Measurements from ENCODE around the gene MTFMT.
"Not testable (repeated sequence)": the region's sequence is repeated elsewhere in the genome, so short reads cannot be mapped to it uniquely, and the experiment has no call there.

The MTFMT gene

GRCh38 chr15:65020419-65020818 is 9.0 kb downstream of the MTFMT start:
- Histone ChIP-seq H3K36me3 (ENCODE audit: insufficient read depth, low read length) (peaks cover 39% of the 10 kb centered on the region), H3K27ac (no peak overlapping the region), H3K9me3 (ENCODE audit: low read depth, low read length) (no peaks in the 10 kb centered on the region), H3K4me3 (no peak overlapping the region), H3K9ac (ENCODE audit: insufficient read length) (no peak overlapping the region)
- TF ChIP-seq POLR2AphosphoS5 (IDR thresholded peaks at IDR 0.05; ENCODE audit: borderline replicate concordance, low read depth, low read length) (no peak), FOXP2 (optimal IDR thresholded peaks at IDR 0.05; ENCODE audit: control extremely low read depth, extremely low read length, insufficient read depth) (no peak), EZH2 (IDR thresholded peaks at IDR 0.05) (no peak)
- no peak for DNase-seq (ENCODE audit: low read depth, low spot score)

DNA sequence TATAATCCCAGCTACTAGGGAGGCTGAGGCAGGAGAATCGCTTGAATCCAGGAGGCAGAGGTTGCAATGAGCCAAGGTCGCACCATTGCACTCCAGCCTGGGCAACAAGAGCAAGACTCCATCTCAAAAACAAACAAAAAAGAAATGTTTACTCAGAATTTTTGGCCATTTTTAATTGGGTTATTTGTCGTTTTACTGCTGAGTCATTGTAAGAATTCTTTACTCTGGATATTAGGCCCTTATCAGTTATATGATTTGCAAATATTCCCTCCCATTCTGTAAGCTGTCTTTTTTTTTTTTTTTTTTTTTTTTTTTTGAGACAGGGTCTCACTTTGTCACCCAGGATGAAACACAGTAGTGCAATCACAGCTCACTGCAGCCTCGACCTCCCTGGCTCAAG is 18.2 kb downstream of the MTFMT start:
- H3K4me3 ChIP-seq; DNase-seq (ENCODE audit: low read depth, low spot score); H3K9ac ChIP-seq (ENCODE audit: insufficient read length); H3K27ac ChIP-seq; H3K9me3 ChIP-seq (ENCODE audit: low read depth, low read length): not testable (repeated sequence)
- peaks cover 37% of the 10 kb centered on the region for H3K36me3 ChIP-seq (ENCODE audit: insufficient read depth, low read length)

- DNase-seq (ENCODE audit: low read depth, low spot score) = no peak
- peaks cover 15% of the 10 kb centered on the region for H3K36me3 ChIP-seq (ENCODE audit: insufficient read depth, low read length)
Measured at GRCh38 chr15:65008983-65009382, 20.5 kb downstream of the MTFMT start.

DNA sequence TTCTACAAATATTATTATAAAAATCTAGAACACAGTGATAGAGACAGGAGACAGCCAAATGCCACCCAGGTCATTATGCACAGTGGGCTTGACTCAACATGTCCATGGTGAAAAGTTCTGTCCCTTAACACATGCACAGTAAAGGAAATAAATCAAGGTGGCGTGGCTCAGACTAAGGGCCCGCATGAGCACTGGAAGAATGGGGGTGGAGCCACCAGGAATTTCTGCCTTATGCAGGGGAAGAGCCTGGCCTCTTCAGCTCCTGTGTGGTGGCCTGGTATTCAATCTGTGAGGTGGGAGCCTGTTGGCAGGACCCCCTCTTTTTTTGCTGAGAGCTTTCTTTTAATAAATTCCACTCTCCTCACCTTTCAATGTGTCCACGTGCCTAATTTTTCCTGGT is 22.6 kb downstream of the MTFMT start:
- TF ChIP-seq EZH2 (IDR thresholded peaks at IDR 0.05) (no peak), POLR2AphosphoS5 (IDR thresholded peaks at IDR 0.05; ENCODE audit: borderline replicate concordance, low read depth, low read length) (no peak), FOXP2 (optimal IDR thresholded peaks at IDR 0.05; ENCODE audit: control extremely low read depth, extremely low read length, insufficient read depth) (no peak)
- no peak overlapping the region for H3K4me3 ChIP-seq
- no peak overlapping the region for H3K27ac ChIP-seq
- no peaks in the 10 kb centered on the region for H3K9me3 ChIP-seq (ENCODE audit: low read depth, low read length)
- no peak overlapping the region for H3K9ac ChIP-seq (ENCODE audit: insufficient read length)
- no peaks in the 10 kb centered on the region for H3K36me3 ChIP-seq (ENCODE audit: insufficient read depth, low read length)
- DNase-seq (ENCODE audit: low read depth, low spot score) = no peak

More at GRCh38 chr15:65008983-65009382, 20.5 kb downstream of the MTFMT start:
- Histone ChIP-seq H3K9me3 (ENCODE audit: low read depth, low read length) (peaks cover 4% of the 10 kb centered on the region; the same call in 1 of the 2 replicates), H3K4me3 (no peak overlapping the region), H3K9ac (ENCODE audit: insufficient read length) (no peak overlapping the region), H3K27ac (no peak overlapping the region)
- no peak for TF ChIP-seq FOXP2 (optimal IDR thresholded peaks at IDR 0.05; ENCODE audit: control extremely low read depth, extremely low read length, insufficient read depth)

GRCh38 chr15:65004993-65005392 is 24.4 kb downstream of the MTFMT start:
- Histone ChIP-seq H3K4me3 (no peak overlapping the region), H3K36me3 (ENCODE audit: insufficient read depth, low read length) (no peaks in the 10 kb centered on the region), H3K27ac (no peak overlapping the region), H3K9me3 (ENCODE audit: low read depth, low read length) (no peaks in the 10 kb centered on the region), H3K9ac (ENCODE audit: insufficient read length) (no peak overlapping the region)
- TF ChIP-seq EZH2 (IDR thresholded peaks at IDR 0.05) (no peak), POLR2AphosphoS5 (IDR thresholded peaks at IDR 0.05; ENCODE audit: borderline replicate concordance, low read depth, low read length) (no peak), FOXP2 (optimal IDR thresholded peaks at IDR 0.05; ENCODE audit: control extremely low read depth, extremely low read length, insufficient read depth) (no peak)
- no peak for DNase-seq (ENCODE audit: low read depth, low spot score)

DNA sequence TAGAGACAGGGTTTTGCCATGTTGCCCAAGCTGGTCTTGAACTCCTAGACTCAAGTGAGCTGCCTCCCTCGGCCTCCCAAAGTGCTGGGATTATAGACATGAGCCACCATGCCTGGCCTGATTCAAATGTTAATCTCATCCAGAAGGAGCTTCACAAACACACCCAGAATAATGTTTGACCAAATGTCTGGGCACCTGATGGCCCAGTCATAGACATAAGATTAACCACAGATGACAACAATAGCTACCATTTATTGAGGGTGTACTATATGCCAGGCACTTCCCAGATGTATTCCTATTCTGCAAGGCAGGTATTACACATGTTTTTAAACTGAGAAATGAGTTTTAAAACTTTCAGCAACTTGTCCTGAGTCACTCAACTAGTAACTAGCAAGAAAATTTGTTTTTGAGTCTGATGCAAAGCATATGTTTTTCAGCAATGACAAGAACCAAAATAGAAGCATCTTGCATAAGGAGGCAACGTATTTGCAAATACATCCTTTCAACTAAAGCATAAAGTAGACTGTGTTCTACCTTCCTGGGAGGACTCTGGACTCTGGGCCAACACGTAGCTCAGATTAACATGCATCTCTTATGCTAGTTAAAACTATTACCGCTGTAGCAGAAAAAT is 31.6 kb downstream of the MTFMT start:
- Histone ChIP-seq H3K9me3 (ENCODE audit: low read depth, low read length) (no peaks in the 10 kb centered on the region), H3K27ac (no peak overlapping the region), H3K9ac (ENCODE audit: insufficient read length) (no peak overlapping the region), H3K4me3 (no peak overlapping the region), H3K36me3 (ENCODE audit: insufficient read depth, low read length) (no peaks in the 10 kb centered on the region)
- TF ChIP-seq FOXP2 (optimal IDR thresholded peaks at IDR 0.05; ENCODE audit: control extremely low read depth, extremely low read length, insufficient read depth) = no peak
- DNase-seq (ENCODE audit: low read depth, low spot score) = no peak

- no peak for TF ChIP-seq EZH2 (IDR thresholded peaks at IDR 0.05)
- TF ChIP-seq POLR2AphosphoS5 (IDR thresholded peaks at IDR 0.05; ENCODE audit: borderline replicate concordance, low read depth, low read length) = no peak
- no peak for TF ChIP-seq FOXP2 (optimal IDR thresholded peaks at IDR 0.05; ENCODE audit: control extremely low read depth, extremely low read length, insufficient read depth)
Measured at GRCh38 chr15:64997066-64997465, 32.4 kb downstream of the MTFMT start.

DNA sequence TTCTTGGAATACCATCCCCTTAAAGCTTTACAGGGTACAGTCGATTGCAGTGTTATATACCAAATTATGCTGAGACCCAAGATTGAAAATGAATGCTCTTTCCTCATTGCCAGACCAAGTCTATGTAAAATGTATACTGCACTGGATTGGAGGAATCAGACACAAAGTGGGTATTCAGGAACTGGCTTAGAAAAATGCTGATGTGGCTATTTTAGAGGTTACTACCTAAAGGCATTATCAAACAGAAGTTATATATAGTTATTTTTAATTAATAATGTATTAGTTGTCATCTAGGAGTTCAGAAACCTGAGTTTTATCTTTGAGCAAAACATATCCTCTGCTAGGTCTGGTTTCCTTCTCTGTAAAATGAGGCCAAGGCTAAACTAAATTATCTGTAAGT is 36.1 kb downstream of the MTFMT start:
- H3K9ac ChIP-seq (ENCODE audit: insufficient read length) = no peak overlapping the region
- no peak overlapping the region for H3K4me3 ChIP-seq

More at GRCh38 chr15:64997066-64997465, 32.4 kb downstream of the MTFMT start:
- no peak overlapping the region for H3K27ac ChIP-seq
- H3K9me3 ChIP-seq (ENCODE audit: low read depth, low read length) = no peaks in the 10 kb centered on the region
- no peak overlapping the region for H3K4me3 ChIP-seq
- H3K9ac ChIP-seq (ENCODE audit: insufficient read length) = no peak overlapping the region
- no peak for DNase-seq (ENCODE audit: low read depth, low spot score)
- no peaks in the 10 kb centered on the region for H3K36me3 ChIP-seq (ENCODE audit: insufficient read depth, low read length)

GRCh38 chr15:64991536-64992135 is 37.8 kb downstream of the MTFMT start:
- no peak for DNase-seq (ENCODE audit: low read depth, low spot score)
- no peak for TF ChIP-seq POLR2AphosphoS5 (IDR thresholded peaks at IDR 0.05; ENCODE audit: borderline replicate concordance, low read depth, low read length)
- no peak for TF ChIP-seq EZH2 (IDR thresholded peaks at IDR 0.05)
- no peak for TF ChIP-seq FOXP2 (optimal IDR thresholded peaks at IDR 0.05; ENCODE audit: control extremely low read depth, extremely low read length, insufficient read depth)
- Histone ChIP-seq H3K27ac (no peak overlapping the region), H3K9ac (ENCODE audit: insufficient read length) (no peak overlapping the region), H3K9me3 (ENCODE audit: low read depth, low read length) (no peaks in the 10 kb centered on the region), H3K36me3 (ENCODE audit: insufficient read depth, low read length) (peaks cover 7% of the 10 kb centered on the region; the same call in 1 of the 2 replicates), H3K4me3 (no peak overlapping the region)

More for the DNA sequence above, 36.1 kb downstream of the MTFMT start:
- TF ChIP-seq EZH2 (IDR thresholded peaks at IDR 0.05) (no peak), POLR2AphosphoS5 (IDR thresholded peaks at IDR 0.05; ENCODE audit: borderline replicate concordance, low read depth, low read length) (no peak), FOXP2 (optimal IDR thresholded peaks at IDR 0.05; ENCODE audit: control extremely low read depth, extremely low read length, insufficient read depth) (no peak)
- no peaks in the 10 kb centered on the region for H3K9me3 ChIP-seq (ENCODE audit: low read depth, low read length)
- no peaks in the 10 kb centered on the region for H3K36me3 ChIP-seq (ENCODE audit: insufficient read depth, low read length)
- no peak for DNase-seq (ENCODE audit: low read depth, low spot score)
- no peak overlapping the region for H3K27ac ChIP-seq

Measured in SK-N-MC (cell line).